HCT116 (cell line): Measurements from ENCODE around the gene AIDA. TPM values are rescaled to one million over a fixed set of nuclear protein-coding genes. Genes with fewer than 3 reads are reported as not detected.

Experiments
- ATAC-seq: fragments of 200-7000 bp; cut with Tn5 transposase; 2 replicates; pipeline ENCODE4 v1.9.1; 2020; ENCODE audit warnings: mild to moderate bottlenecking, moderate library complexity
- BruUV-seq: library from RNA; stranded (reverse); fragments of 400-500 nt; replicated peaks from 2 replicates; lab custom pipeline; 2021; lab: Mats Ljungman, UMichigan
- CTCF ChIA-PET: fragments of 300-600 bp; sonication (Branson Sonifier 250); formaldehyde crosslinking; loops from one replicate; lab custom pipeline; 2021; ENCODE audit warnings: antibody characterized with exemption; lab: Charles Lee
- POLR2A ChIA-PET: fragments of 300-600, 350-600 bp; sonication (Branson Sonifier 250); formaldehyde crosslinking; loops from one replicate; lab custom pipeline; 2021; ENCODE audit warnings: antibody characterized with exemption; lab: Charles Lee
- RAD21 ChIA-PET, 2 experiments: fragments of 300-600 bp; sonication (Branson Sonifier 250); formaldehyde crosslinking; loops; one replicate each; lab custom pipeline; 2023; ENCODE audit warnings: low total read pairs in 2 of 2; ENCODE audit not compliant: uncharacterized antibody in 2 of 2, unreplicated experiment in 2 of 2, low non-redundant PET in 1 of 2; lab: Charles Lee
- DNase-seq: peaks from one replicate; pipeline ENCODE4 v3.0.0-alpha.2; 2010; ENCODE audit warnings: low read depth, low spot score
- H2AFZ ChIP-seq: fragments of 200-600 bp; shearing (Covaris generic), sonication (generic); 2 replicates; pipeline ENCODE4 v1.6.1; 2017; ENCODE audit warnings: low read depth, mixed run types, mixed read lengths, antibody characterized with exemption, low read length; ENCODE audit not compliant: poor library complexity, severe bottlenecking
- H3K27ac ChIP-seq: 2 replicates; pipeline ENCODE4 v1.5.1; 2012; ENCODE audit warnings: low read depth, low read length
- H3K27me3 ChIP-seq: fragments of 200-600 bp; sonication (generic); 2 replicates; pipeline ENCODE4 v1.6.1; 2016; ENCODE audit warnings: mixed run types, low read length, mixed read lengths; ENCODE audit not compliant: insufficient read depth
- H3K36me3 ChIP-seq, 2 experiments: fragments of 200-500 bp in 1 of 2; fragments of 200-600 bp in 1 of 2; sonication (Bioruptor generic) in 1 of 2; sonication (generic) in 1 of 2; 2 replicates each; pipeline versions ENCODE4 v1.5.1 to v1.6.1; 2014 to 2016; ENCODE audit warnings: low read length in 2 of 2, inconsistent platforms in 1 of 2, mixed read lengths in 1 of 2, mixed run types in 1 of 2; ENCODE audit not compliant: insufficient read depth in 2 of 2, control insufficient read depth in 1 of 2
- H3K4me1 ChIP-seq, 2 experiments: fragments of 200-600 bp in 1 of 2; sonication (generic) in 1 of 2; 2 replicates each; pipeline versions ENCODE4 v1.5.1 to v1.6.1; 2012 to 2017; ENCODE audit warnings: low read length in 2 of 2, inconsistent platforms in 1 of 2, mild to moderate bottlenecking in 1 of 2, mixed read lengths in 1 of 2, mixed run types in 1 of 2, moderate library complexity in 1 of 2; ENCODE audit not compliant: insufficient read depth in 2 of 2, control insufficient read depth in 1 of 2
- H3K4me2 ChIP-seq: fragments of 200-600 bp; sonication (generic); 2 replicates; pipeline ENCODE4 v1.6.1; 2017; ENCODE audit warnings: mixed run types, low read length, mixed read lengths
- H3K4me3 ChIP-seq, 2 experiments: fragments of 200-600 bp in 1 of 2; sonication (generic) in 1 of 2; replicated peaks in 1 of 2; 2 replicates each; pipeline ENCODE4 v1.5.1; 2011 to 2016; ENCODE audit warnings: low read length in 2 of 2, control low read depth in 1 of 2, low read depth in 1 of 2, mild to moderate bottlenecking in 1 of 2, mixed read lengths in 1 of 2, mixed run types in 1 of 2
- H3K79me2 ChIP-seq: fragments of 200-600 bp; sonication (generic); 2 replicates; pipeline ENCODE4 v1.6.1; 2017; ENCODE audit warnings: mild to moderate bottlenecking, mixed run types, low read length, moderate library complexity, mixed read lengths; ENCODE audit not compliant: insufficient read depth
- H3K9ac ChIP-seq: fragments of 200-600 bp; sonication (generic); 2 replicates; pipeline ENCODE4 v1.6.1; 2016; ENCODE audit warnings: low read length, mixed read lengths
- H3K9me2 ChIP-seq: fragments of 200-600 bp; sonication (generic), shearing (Covaris generic); 2 replicates; pipeline ENCODE4 v1.6.1; 2017; ENCODE audit warnings: mixed run types, mild to moderate bottlenecking, moderate library complexity; ENCODE audit not compliant: insufficient read depth
- H3K9me3 ChIP-seq, 2 experiments: fragments of 200-500 bp in 1 of 2; fragments of 200-600 bp in 1 of 2; sonication (Bioruptor generic) in 1 of 2; sonication (generic) in 1 of 2; 2 replicates each; pipeline ENCODE4 v1.6.1; 2014 to 2017; ENCODE audit warnings: low read length in 2 of 2, mixed read lengths in 2 of 2, inconsistent platforms in 1 of 2, low read depth in 1 of 2, mild to moderate bottlenecking in 1 of 2, mixed run types in 1 of 2, moderate library complexity in 1 of 2; ENCODE audit not compliant: control insufficient read depth in 1 of 2, insufficient read depth in 1 of 2
- H4K20me1 ChIP-seq: fragments of 200-600 bp; sonication (generic), shearing (Covaris generic); 2 replicates; pipeline ENCODE4 v1.6.1; 2017; ENCODE audit warnings: mixed run types, mild to moderate bottlenecking, moderate library complexity; ENCODE audit not compliant: insufficient read depth
- CBX3 ChIP-seq: IDR thresholded peaks from 2 replicates; pipeline ENCODE4 v1.6.1; 2012; ENCODE audit warnings: low read depth
- CEBPB ChIP-seq: IDR thresholded peaks from 2 replicates; pipeline ENCODE4 v1.6.1; 2012; ENCODE audit warnings: low read depth
- ELF1 ChIP-seq: IDR thresholded peaks from 2 replicates; pipeline ENCODE4 v1.6.1; 2012; ENCODE audit warnings: low read depth, borderline replicate concordance
- EZH2phosphoT487 ChIP-seq: fragments of 200-600 bp; IDR thresholded peaks from 2 replicates; pipeline ENCODE4 v1.6.1; 2018; ENCODE audit warnings: antibody characterized with exemption, borderline replicate concordance
- POLR2A ChIP-seq: IDR thresholded peaks from 2 replicates; pipeline ENCODE4 v1.7.0; 2011; ENCODE audit warnings: borderline replicate concordance; ENCODE audit not compliant: insufficient read depth, insufficient read length; ENCODE audit errors: extremely low read depth
- SRF ChIP-seq: IDR thresholded peaks from 2 replicates; pipeline ENCODE4 v1.6.1; 2012; ENCODE audit warnings: low read depth
- TCF7L2 ChIP-seq: IDR thresholded peaks from 2 replicates; pipeline ENCODE4 v1.7.0; 2011; ENCODE audit warnings: borderline replicate concordance, inconsistent platforms; ENCODE audit not compliant: insufficient read depth, insufficient read length; ENCODE audit errors: extremely low read depth
- ZFX ChIP-seq: fragments of 450-650 bp; IDR thresholded peaks from 2 replicates; pipeline ENCODE4 v1.6.1; 2017
- ZNF274 ChIP-seq: fragments of 200-500 bp; sonication (Bioruptor generic); IDR thresholded peaks from 2 replicates; pipeline ENCODE4 v1.6.1; 2014; ENCODE audit warnings: mild to moderate bottlenecking, low read depth, low read length, inconsistent platforms
- intact Hi-C: fragments of 100-400 bp; cut with micrococcal nuclease; formaldehyde crosslinking; loops from 2 replicates; pipeline ENCODE4 v1.10.0; 2022
- total RNA-seq: library from RNA; stranded (reverse); gene quantifications from one replicate; pipeline ENCODE4 v1.2.1, GENCODE V29; 2021; ENCODE audit not compliant: unreplicated experiment
- TF ChIP-seq, protein P1 (sequence below): IDR thresholded peaks from 2 replicates; pipeline ENCODE4 v1.6.1; 2011; ENCODE audit warnings: mild to moderate bottlenecking, low read length, moderate library complexity; ENCODE audit not compliant: insufficient replicate concordance; ENCODE audit errors: extremely low read depth
- TF ChIP-seq, protein P2 (sequence below), 3 experiments: fragments of 200-600 bp in 1 of 3; sonication (generic) in 1 of 3; IDR thresholded peaks in 2 of 3; conservative IDR thresholded peaks in 1 of 3; 2 replicates each; pipeline ENCODE4 v1.5.1; 2012 to 2017; ENCODE audit warnings: low read depth in 2 of 3, low read length in 2 of 3, antibody characterized with exemption in 1 of 3, borderline replicate concordance in 1 of 3, control low read depth in 1 of 3, mild to moderate bottlenecking in 1 of 3, mixed read lengths in 1 of 3, mixed run types in 1 of 3, moderate library complexity in 1 of 3; ENCODE audit not compliant: insufficient read depth in 1 of 3
- TF ChIP-seq, protein P3 (sequence below): IDR thresholded peaks from 2 replicates; pipeline ENCODE4 v1.6.1; 2012; ENCODE audit warnings: low read depth
- TF ChIP-seq, protein P4 (sequence below): IDR thresholded peaks from 2 replicates; pipeline ENCODE4 v1.6.1; 2012
- TF ChIP-seq, protein P5 (sequence below): IDR thresholded peaks from 2 replicates; pipeline ENCODE4 v1.6.1; 2012

AIDA gene
- total RNA-seq, 1 experiment from 2014 or later: 53.2 TPM

DNA sequence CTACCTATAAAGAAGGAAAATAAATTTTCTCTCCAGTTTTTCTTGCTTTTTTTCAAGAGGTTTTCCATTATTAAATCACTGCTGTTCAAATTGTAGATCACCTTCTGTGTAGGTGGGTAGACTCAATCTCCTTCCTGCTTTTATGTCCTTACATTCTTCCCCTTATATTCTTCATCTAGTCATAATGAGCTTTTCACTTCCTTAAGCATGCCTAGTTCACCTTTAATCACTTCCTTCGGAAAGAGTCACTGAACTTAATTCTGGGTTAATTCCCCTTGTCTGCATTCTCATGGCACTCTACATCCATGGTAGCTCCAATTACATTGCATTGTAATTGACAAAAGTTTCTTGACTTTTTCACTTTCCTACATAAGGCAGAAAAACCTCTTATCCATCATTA is 18.6 kb upstream of the AIDA start:
- Histone ChIP-seq H3K9me2 (no peaks in the 10 kb centered on the region), H4K20me1 (no peaks in the 10 kb centered on the region), H3K4me1 (no peaks in the 10 kb centered on the region), H3K4me2 (no peak overlapping the region), H3K27me3 (no peaks in the 10 kb centered on the region), H3K4me3 (no peak overlapping the region), H3K79me2 (no peaks in the 10 kb centered on the region), H3K27ac (no peak overlapping the region), H3K9ac (no peak overlapping the region), H3K9me3 (no peaks in the 10 kb centered on the region), H2AFZ (no peak overlapping the region), H3K36me3 (peaks cover 20 to 62% of the 10 kb centered on the region in 2 experiments)
- intact Hi-C loops: no loop called here
- DNase-seq (no peak), ATAC-seq (no peak)
- TF ChIP-seq CBX3: no peak
- TF ChIP-seq ZFX: no peak
- no peak for TF ChIP-seq ZNF274
- TF ChIP-seq ELF1: no peak
- TF ChIP-seq, protein P1, sequence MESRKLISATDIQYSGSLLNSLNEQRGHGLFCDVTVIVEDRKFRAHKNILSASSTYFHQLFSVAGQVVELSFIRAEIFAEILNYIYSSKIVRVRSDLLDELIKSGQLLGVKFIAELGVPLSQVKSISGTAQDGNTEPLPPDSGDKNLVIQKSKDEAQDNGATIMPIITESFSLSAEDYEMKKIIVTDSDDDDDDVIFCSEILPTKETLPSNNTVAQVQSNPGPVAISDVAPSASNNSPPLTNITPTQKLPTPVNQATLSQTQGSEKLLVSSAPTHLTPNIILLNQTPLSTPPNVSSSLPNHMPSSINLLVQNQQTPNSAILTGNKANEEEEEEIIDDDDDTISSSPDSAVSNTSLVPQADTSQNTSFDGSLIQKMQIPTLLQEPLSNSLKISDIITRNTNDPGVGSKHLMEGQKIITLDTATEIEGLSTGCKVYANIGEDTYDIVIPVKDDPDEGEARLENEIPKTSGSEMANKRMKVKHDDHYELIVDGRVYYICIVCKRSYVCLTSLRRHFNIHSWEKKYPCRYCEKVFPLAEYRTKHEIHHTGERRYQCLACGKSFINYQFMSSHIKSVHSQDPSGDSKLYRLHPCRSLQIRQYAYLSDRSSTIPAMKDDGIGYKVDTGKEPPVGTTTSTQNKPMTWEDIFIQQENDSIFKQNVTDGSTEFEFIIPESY: no peak
- TF ChIP-seq, protein P2, sequence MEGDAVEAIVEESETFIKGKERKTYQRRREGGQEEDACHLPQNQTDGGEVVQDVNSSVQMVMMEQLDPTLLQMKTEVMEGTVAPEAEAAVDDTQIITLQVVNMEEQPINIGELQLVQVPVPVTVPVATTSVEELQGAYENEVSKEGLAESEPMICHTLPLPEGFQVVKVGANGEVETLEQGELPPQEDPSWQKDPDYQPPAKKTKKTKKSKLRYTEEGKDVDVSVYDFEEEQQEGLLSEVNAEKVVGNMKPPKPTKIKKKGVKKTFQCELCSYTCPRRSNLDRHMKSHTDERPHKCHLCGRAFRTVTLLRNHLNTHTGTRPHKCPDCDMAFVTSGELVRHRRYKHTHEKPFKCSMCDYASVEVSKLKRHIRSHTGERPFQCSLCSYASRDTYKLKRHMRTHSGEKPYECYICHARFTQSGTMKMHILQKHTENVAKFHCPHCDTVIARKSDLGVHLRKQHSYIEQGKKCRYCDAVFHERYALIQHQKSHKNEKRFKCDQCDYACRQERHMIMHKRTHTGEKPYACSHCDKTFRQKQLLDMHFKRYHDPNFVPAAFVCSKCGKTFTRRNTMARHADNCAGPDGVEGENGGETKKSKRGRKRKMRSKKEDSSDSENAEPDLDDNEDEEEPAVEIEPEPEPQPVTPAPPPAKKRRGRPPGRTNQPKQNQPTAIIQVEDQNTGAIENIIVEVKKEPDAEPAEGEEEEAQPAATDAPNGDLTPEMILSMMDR (IDR thresholded peaks at IDR 0.05 in 2 of 3, conservative IDR thresholded peaks at IDR 0.05 in 1 of 3; ENCODE audit: borderline replicate concordance in 1 of 3, insufficient read depth in 1 of 3, low read depth in 2 of 3, low read length in 2 of 3): no peak
- TF ChIP-seq, protein P3, sequence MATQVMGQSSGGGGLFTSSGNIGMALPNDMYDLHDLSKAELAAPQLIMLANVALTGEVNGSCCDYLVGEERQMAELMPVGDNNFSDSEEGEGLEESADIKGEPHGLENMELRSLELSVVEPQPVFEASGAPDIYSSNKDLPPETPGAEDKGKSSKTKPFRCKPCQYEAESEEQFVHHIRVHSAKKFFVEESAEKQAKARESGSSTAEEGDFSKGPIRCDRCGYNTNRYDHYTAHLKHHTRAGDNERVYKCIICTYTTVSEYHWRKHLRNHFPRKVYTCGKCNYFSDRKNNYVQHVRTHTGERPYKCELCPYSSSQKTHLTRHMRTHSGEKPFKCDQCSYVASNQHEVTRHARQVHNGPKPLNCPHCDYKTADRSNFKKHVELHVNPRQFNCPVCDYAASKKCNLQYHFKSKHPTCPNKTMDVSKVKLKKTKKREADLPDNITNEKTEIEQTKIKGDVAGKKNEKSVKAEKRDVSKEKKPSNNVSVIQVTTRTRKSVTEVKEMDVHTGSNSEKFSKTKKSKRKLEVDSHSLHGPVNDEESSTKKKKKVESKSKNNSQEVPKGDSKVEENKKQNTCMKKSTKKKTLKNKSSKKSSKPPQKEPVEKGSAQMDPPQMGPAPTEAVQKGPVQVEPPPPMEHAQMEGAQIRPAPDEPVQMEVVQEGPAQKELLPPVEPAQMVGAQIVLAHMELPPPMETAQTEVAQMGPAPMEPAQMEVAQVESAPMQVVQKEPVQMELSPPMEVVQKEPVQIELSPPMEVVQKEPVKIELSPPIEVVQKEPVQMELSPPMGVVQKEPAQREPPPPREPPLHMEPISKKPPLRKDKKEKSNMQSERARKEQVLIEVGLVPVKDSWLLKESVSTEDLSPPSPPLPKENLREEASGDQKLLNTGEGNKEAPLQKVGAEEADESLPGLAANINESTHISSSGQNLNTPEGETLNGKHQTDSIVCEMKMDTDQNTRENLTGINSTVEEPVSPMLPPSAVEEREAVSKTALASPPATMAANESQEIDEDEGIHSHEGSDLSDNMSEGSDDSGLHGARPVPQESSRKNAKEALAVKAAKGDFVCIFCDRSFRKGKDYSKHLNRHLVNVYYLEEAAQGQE: no peak
- TF ChIP-seq SRF: no peak
- TF ChIP-seq, protein P4, sequence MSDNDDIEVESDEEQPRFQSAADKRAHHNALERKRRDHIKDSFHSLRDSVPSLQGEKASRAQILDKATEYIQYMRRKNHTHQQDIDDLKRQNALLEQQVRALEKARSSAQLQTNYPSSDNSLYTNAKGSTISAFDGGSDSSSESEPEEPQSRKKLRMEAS: no peak
- TF ChIP-seq, protein P5, sequence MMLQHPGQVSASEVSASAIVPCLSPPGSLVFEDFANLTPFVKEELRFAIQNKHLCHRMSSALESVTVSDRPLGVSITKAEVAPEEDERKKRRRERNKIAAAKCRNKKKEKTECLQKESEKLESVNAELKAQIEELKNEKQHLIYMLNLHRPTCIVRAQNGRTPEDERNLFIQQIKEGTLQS: no peak
- no peak for TF ChIP-seq EZH2phosphoT487
- no peak for TF ChIP-seq TCF7L2
- no peak for TF ChIP-seq CEBPB
- no peak for TF ChIP-seq POLR2A
- ChIA-PET POLR2A (no interaction called here), RAD21 (no interaction called here), CTCF (no interaction called here)
- no TSS peak for BruUV-seq
